Liver (tissue), 9 donors: ENCODE measurements around the gene HSP90AB1. TPM values are rescaled to one million over a fixed set of nuclear protein-coding genes. Genes with fewer than 3 reads are reported as not detected.

ENCODE experiments used
- DNase-seq: peaks from one replicate; pipeline ENCODE4 v3.0.0-alpha.2; 2017; ENCODE audit warnings: low spot score
- H3K27ac ChIP-seq, 2 donors: one replicate each; pipeline ENCODE4 v1.7.0; 2013; ENCODE audit warnings: inconsistent platforms in 2 of 2, low read length in 2 of 2, control low read depth in 1 of 2, low read depth in 1 of 2, mild to moderate bottlenecking in 1 of 2
- H3K27me3 ChIP-seq, 4 donors: one replicate each; pipeline versions ENCODE4 v1.6.1 to v1.7.0; 2013; ENCODE audit warnings: low read length in 3 of 4, inconsistent platforms in 1 of 4, mild to moderate bottlenecking in 1 of 4, moderate library complexity in 1 of 4; ENCODE audit not compliant: control insufficient read depth in 4 of 4, insufficient read depth in 4 of 4
- H3K36me3 ChIP-seq, 4 donors: one replicate each; pipeline versions ENCODE4 v1.6.1 to v1.7.0; 2013; ENCODE audit warnings: low read length in 3 of 4, mild to moderate bottlenecking in 3 of 4, low read depth in 1 of 4, moderate library complexity in 1 of 4; ENCODE audit not compliant: control insufficient read depth in 4 of 4, insufficient read depth in 3 of 4
- H3K4me1 ChIP-seq, 4 donors: one replicate each; pipeline versions ENCODE4 v1.6.1 to v1.7.0; 2013; ENCODE audit warnings: low read length in 3 of 4, mild to moderate bottlenecking in 3 of 4, moderate library complexity in 1 of 4; ENCODE audit not compliant: control insufficient read depth in 4 of 4, insufficient read depth in 4 of 4
- H3K4me3 ChIP-seq, 3 donors: one replicate each; pipeline versions ENCODE4 v1.6.1 to v1.7.0; 2013; ENCODE audit warnings: low read length in 3 of 3, control low read depth in 1 of 3, low read depth in 1 of 3, mild to moderate bottlenecking in 1 of 3
- H3K9ac ChIP-seq, 2 donors: one replicate each; pipeline ENCODE4 v1.7.0; 2013; ENCODE audit warnings: low read length in 2 of 2, mild to moderate bottlenecking in 2 of 2, moderate library complexity in 2 of 2, control low read depth in 1 of 2, low read depth in 1 of 2
- H3K9me3 ChIP-seq, 4 donors: one replicate each; pipeline versions ENCODE4 v1.6.1 to v1.7.0; 2013; ENCODE audit warnings: low read length in 3 of 4; ENCODE audit not compliant: control insufficient read depth in 4 of 4
- FOXA1 ChIP-seq: IDR thresholded peaks from 2 replicates; pipeline ENCODE4 v1.6.1; 2016; ENCODE audit warnings: antibody characterized with exemption
- HNF4A ChIP-seq, 2 donors: conservative IDR thresholded peaks; 2 replicates each; pipeline ENCODE4 v1.6.1; 2016; ENCODE audit warnings: antibody characterized with exemption in 2 of 2, mild to moderate bottlenecking in 2 of 2
- NR2F2 ChIP-seq: IDR thresholded peaks from 2 replicates; pipeline ENCODE4 v1.6.1; 2016; ENCODE audit warnings: antibody characterized with exemption
- SP1 ChIP-seq: IDR thresholded peaks from 2 replicates; pipeline ENCODE4 v1.6.1; 2018; ENCODE audit warnings: antibody characterized with exemption, mild to moderate bottlenecking
- TAF1 ChIP-seq: conservative IDR thresholded peaks from 2 replicates; pipeline ENCODE4 v1.6.1; 2016; ENCODE audit warnings: antibody characterized with exemption, mild to moderate bottlenecking
- YY1 ChIP-seq: IDR thresholded peaks from 2 replicates; pipeline ENCODE4 v1.6.1; 2016; ENCODE audit warnings: antibody characterized with exemption, mild to moderate bottlenecking
- WGBS: extraction: QIAGEN DNeasy Blood & Tissue Kit; methylation state at CpG from one replicate; pipeline ENCODE4 v1.1.7; 2013; 5-methylcytosine and 5-hydroxymethylcytosine counted together
- polyA plus RNA-seq, 2 donors: library from polyadenylated mRNA; stranded (reverse) in 1 of 2; unstranded in 1 of 2; fragments of 200-250 nt in 1 of 2; fragments of >200 nt in 1 of 2; fragmentation: Nextera tagmentation in 1 of 2; extraction: Ambion mirVana in 1 of 2; gene quantifications; one replicate each; pipeline versions ENCODE4 v1.2.1 to v1.2.3, GENCODE V29; 2013 to 2015
- total RNA-seq, 2 donors: library from RNA; depleted of rRNA; stranded (reverse); fragments of >200 nt; gene quantifications; one replicate each; pipeline ENCODE4 v1.2.3, GENCODE V29; 2014
- TF ChIP-seq, protein P1 (sequence below): fragments of 150-350 bp; IDR thresholded peaks from 2 replicates; pipeline ENCODE4 v1.5.1; 2017; ENCODE audit warnings: improper control_type of control experiment, low read depth, low read length; ENCODE audit not compliant: missing input control
- TF ChIP-seq, protein P2 (sequence below): IDR thresholded peaks from 2 replicates; pipeline ENCODE4 v1.6.1; 2016; ENCODE audit warnings: antibody characterized with exemption, mild to moderate bottlenecking
- TF ChIP-seq, protein P3 (sequence below): IDR thresholded peaks from 2 replicates; pipeline ENCODE4 v1.6.1; 2016; ENCODE audit warnings: antibody characterized with exemption
- donor health status: healthy.
- donor health status: healthy.
- donor health status: healthy.
- donor health status: healthy.
- donor health status: healthy.

HSP90AB1 gene
- total and polyA plus RNA-seq, 4 donors, result 129 to 281 (median 203) TPM

DNA sequence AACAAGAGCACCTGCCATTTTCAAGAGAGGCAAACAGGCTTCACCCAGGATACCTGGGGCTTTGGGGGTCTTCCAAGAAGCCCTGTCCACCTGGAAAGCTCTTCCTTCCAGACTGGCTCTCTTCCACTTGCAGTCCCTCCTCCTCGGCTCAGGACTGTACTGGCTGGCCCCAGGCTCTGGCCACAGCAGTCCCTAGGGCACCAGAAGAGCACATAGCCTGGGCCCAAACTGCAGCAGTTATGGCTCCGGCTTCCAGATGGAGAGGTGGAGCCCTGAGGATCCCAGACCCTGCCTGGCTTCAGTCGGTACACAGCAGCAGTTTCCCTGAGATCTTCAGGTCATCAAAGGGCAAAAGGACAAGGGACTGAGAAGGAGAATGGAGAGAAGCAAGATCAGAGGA is 12.0 kb downstream of the HSP90AB1 start:
- Histone ChIP-seq H3K4me3 (no peak overlapping the region), H3K9ac (no peak overlapping the region), H3K9me3 (no peaks in the 10 kb centered on the region), H3K4me1 (peaks cover 7 to 44% (median 29%) of the 10 kb centered on the region in 4 donors), H3K27ac (no peak overlapping the region), H3K27me3 (no peaks in the 10 kb centered on the region), H3K36me3 (peaks cover 0 to 22% (median 17%) of the 10 kb centered on the region in 4 donors)
- WGBS, result 93% methylated on average over 3 of the region's 3 CpGs
- TF ChIP-seq SP1, result no peak
- TF ChIP-seq, protein P1, sequence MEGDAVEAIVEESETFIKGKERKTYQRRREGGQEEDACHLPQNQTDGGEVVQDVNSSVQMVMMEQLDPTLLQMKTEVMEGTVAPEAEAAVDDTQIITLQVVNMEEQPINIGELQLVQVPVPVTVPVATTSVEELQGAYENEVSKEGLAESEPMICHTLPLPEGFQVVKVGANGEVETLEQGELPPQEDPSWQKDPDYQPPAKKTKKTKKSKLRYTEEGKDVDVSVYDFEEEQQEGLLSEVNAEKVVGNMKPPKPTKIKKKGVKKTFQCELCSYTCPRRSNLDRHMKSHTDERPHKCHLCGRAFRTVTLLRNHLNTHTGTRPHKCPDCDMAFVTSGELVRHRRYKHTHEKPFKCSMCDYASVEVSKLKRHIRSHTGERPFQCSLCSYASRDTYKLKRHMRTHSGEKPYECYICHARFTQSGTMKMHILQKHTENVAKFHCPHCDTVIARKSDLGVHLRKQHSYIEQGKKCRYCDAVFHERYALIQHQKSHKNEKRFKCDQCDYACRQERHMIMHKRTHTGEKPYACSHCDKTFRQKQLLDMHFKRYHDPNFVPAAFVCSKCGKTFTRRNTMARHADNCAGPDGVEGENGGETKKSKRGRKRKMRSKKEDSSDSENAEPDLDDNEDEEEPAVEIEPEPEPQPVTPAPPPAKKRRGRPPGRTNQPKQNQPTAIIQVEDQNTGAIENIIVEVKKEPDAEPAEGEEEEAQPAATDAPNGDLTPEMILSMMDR, result no peak
- TF ChIP-seq, protein P2, sequence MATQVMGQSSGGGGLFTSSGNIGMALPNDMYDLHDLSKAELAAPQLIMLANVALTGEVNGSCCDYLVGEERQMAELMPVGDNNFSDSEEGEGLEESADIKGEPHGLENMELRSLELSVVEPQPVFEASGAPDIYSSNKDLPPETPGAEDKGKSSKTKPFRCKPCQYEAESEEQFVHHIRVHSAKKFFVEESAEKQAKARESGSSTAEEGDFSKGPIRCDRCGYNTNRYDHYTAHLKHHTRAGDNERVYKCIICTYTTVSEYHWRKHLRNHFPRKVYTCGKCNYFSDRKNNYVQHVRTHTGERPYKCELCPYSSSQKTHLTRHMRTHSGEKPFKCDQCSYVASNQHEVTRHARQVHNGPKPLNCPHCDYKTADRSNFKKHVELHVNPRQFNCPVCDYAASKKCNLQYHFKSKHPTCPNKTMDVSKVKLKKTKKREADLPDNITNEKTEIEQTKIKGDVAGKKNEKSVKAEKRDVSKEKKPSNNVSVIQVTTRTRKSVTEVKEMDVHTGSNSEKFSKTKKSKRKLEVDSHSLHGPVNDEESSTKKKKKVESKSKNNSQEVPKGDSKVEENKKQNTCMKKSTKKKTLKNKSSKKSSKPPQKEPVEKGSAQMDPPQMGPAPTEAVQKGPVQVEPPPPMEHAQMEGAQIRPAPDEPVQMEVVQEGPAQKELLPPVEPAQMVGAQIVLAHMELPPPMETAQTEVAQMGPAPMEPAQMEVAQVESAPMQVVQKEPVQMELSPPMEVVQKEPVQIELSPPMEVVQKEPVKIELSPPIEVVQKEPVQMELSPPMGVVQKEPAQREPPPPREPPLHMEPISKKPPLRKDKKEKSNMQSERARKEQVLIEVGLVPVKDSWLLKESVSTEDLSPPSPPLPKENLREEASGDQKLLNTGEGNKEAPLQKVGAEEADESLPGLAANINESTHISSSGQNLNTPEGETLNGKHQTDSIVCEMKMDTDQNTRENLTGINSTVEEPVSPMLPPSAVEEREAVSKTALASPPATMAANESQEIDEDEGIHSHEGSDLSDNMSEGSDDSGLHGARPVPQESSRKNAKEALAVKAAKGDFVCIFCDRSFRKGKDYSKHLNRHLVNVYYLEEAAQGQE, result no peak
- DNase-seq, result no peak

DNA sequence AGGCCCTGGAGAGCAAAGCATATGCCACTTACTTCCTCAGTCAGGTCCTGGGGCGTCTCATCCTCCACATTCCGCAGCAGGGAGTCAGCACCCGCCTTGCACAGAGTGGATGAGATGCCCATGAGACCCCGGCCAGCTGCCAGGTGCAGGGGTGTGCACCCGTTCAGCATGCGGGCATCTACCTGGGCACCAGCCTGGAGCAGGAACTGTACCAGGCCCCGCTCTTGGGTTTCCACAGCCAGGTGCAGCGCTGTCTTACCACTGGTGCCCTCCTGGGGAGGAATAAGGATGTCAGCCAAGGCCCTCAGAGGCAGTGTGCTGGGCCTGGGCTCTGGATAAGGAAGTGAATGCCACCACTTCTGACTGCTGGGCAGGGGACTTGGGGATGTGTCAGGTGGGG is 13.1 kb downstream of the HSP90AB1 start:
- no peak overlapping the region for H3K27ac ChIP-seq

DNA sequence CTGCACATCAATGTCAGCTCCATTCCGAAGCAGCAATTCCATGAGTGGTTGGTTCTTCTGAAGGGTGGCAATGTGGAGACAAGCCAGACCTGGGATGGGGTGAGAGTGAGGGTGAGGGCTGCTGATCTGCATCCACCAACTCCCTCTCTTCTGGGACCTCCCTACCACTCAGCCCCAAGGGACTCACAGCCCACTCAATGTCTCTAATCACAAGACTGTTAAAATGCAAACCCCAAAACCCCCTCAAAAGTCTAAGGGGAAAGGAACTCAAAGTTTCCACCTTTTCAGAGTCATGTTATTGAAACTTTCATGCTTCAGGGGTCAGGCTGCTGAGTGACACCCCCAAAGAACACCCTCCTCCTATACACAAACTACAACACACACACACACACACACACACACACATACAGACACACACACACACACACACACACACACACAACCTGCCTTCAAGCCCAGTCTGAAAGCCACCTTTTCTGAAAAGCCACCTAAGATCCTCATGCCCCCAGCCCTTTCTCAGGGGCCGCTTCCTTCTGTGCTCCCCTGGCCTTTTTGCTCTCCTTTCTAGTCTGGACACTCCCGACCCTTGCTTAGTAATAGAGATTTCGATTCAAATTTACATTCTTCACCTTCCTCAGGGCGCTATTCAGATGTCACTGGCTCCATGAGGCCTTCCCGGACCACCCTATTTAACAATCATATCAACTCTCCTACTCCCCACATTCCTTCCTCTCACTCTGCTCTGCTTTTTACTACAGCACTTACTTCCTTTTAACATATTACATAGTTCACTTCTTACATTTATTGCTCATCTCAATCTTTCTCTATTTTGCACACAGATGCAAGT is 13.8 kb downstream of the HSP90AB1 start:
- no peaks in the 10 kb centered on the region for H3K27me3 ChIP-seq
- H3K9ac ChIP-seq, result no peak overlapping the region
- H3K27ac ChIP-seq, result no peak overlapping the region
- TF ChIP-seq YY1 (no peak), NR2F2 (no peak)
- DNase-seq, result no peak
- H3K4me3 ChIP-seq, result no peak overlapping the region
- peaks cover 0 to 10% (median 8%) of the 10 kb centered on the region in 4 donors for H3K36me3 ChIP-seq
- 87% methylated on average over 6 of the region's 6 CpGs for WGBS
- H3K9me3 ChIP-seq, result no peaks in the 10 kb centered on the region
- H3K4me1 ChIP-seq, result peaks cover 16 to 50% (median 39%) of the 10 kb centered on the region in 4 donors

More for the DNA sequence above, 13.1 kb downstream of the HSP90AB1 start:
- TF ChIP-seq TAF1, result no peak
- TF ChIP-seq, protein P3, sequence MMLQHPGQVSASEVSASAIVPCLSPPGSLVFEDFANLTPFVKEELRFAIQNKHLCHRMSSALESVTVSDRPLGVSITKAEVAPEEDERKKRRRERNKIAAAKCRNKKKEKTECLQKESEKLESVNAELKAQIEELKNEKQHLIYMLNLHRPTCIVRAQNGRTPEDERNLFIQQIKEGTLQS, result no peak
- no peak for TF ChIP-seq HNF4A (conservative IDR thresholded peaks at IDR 0.05)
- TF ChIP-seq FOXA1, result no peak
- no peak for DNase-seq
- Histone ChIP-seq H3K4me1 (peaks cover 16 to 54% (median 39%) of the 10 kb centered on the region in 4 donors), H3K27me3 (no peaks in the 10 kb centered on the region), H3K9ac (no peak overlapping the region), H3K4me3 (no peak overlapping the region), H3K9me3 (no peaks in the 10 kb centered on the region), H3K36me3 (peaks cover 0 to 11% (median 10%) of the 10 kb centered on the region in 4 donors)
- 96% methylated on average over 8 of the region's 8 CpGs for WGBS
